Nephron (organoid): ENCODE results near the gene MDM2.
"Not testable (repeated sequence)": the region's sequence is repeated elsewhere in the genome, so short reads cannot be mapped to it uniquely, and the experiment has no call there.

Experiments used
- H3K27ac Mint-ChIP-seq, 3 experiments: 2 replicates each; pipeline ENCODE4 v1.8.0; 2020; ENCODE audit warnings: mixed read lengths in 3 of 3, mild to moderate bottlenecking in 2 of 3, moderate library complexity in 1 of 3
- H3K27me3 Mint-ChIP-seq: 2 replicates; pipeline ENCODE4 v1.8.0; 2021; ENCODE audit warnings: low read depth, mild to moderate bottlenecking, moderate library complexity, mixed read lengths
- H3K36me3 Mint-ChIP-seq: 2 replicates; pipeline ENCODE4 v1.8.0; 2020; ENCODE audit warnings: low read depth, mixed read lengths
- H3K4me1 Mint-ChIP-seq: 2 replicates; pipeline ENCODE4 v1.8.0; 2020; ENCODE audit warnings: mixed read lengths
- H3K4me3 Mint-ChIP-seq, 3 experiments: 2 replicates each; pipeline ENCODE4 v1.8.0; 2020; ENCODE audit warnings: mild to moderate bottlenecking in 3 of 3, mixed read lengths in 3 of 3, moderate library complexity in 2 of 3
- H3K9me3 Mint-ChIP-seq: 2 replicates; pipeline ENCODE4 v1.8.0; 2020; ENCODE audit warnings: mixed read lengths
- CTCF ChIP-seq, 3 experiments: fragments of 200-600 bp; sonication (generic); IDR thresholded peaks; one replicate each; pipeline ENCODE4 v1.5.0; 2021; ENCODE audit warnings: antibody characterized with exemption in 3 of 3; ENCODE audit not compliant: unreplicated experiment in 3 of 3

The MDM2 gene

DNA sequence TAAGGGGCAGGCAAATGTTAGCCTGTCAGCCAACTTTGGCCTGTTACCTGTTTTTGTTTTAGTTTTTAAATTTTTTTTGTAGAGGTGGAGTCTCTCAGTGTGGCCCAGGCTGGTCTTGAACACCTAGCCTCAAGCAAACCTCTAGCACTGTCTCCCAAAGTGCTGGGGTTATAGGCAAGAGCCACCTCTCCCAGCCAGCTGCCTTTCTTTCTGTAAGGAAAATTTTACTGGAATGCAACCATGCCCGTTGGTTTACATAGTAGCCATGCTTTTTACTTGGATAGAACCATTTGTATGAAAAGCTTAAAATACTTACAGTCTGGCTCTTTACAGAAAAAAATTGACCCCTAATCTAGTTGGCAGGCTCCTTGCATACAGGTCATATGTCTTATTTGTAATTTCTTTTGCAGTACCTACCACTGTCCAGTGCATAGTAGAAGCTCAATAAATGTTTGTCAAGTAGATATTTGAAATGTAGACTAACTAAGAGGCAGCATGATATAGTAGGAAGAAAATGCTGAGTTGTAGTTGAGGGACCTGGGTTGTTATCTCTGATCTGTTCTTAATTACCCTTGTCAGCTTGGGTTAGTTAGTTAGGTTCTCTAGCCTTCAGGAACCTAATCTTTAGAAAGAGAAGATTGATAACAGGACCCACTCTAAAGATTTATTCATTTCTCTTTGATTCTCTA lies 4.7 kb downstream of the MDM2 start:
- no peaks in the 10 kb centered on the region for H3K9me3 Mint-ChIP-seq
- H3K36me3 Mint-ChIP-seq, result peaks cover 53% of the 10 kb centered on the region
- no peak overlapping the region for H3K27ac Mint-ChIP-seq
- no peak for TF ChIP-seq CTCF (IDR thresholded peaks at IDR 0.05; ENCODE audit: unreplicated experiment in 3 of 3)
- no peaks in the 10 kb centered on the region for H3K27me3 Mint-ChIP-seq
- H3K4me1 Mint-ChIP-seq, result peaks cover 17% of the 10 kb centered on the region
- peak overlapping the region; percentile 19 to 60 (median 50) for H3K4me3 Mint-ChIP-seq

DNA sequence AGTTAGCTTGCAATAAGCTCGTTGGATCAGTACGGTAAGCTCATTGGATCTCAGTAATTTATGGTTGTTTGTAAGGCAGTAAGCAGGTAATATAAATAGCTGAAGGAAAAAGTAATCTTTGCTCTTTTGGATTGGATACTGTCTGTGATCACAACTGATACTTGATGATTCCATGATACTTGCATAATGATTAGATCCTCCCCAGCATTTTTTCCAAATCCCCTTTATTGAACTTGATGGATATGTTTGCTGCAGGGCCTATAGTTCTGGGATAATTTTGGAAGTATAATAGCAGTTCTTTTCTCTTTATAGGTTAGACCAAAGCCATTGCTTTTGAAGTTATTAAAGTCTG lies 5.2 kb downstream of the MDM2 start:
- TF ChIP-seq CTCF (IDR thresholded peaks at IDR 0.05; ENCODE audit: unreplicated experiment in 3 of 3), result no peak
- Mint-ChIP-seq H3K4me1 (peaks cover 17% of the 10 kb centered on the region), H3K36me3 (peaks cover 53% of the 10 kb centered on the region), H3K4me3 (peak overlapping the region in 2 of 3 experiments; percentile 50 to 60), H3K27me3 (no peaks in the 10 kb centered on the region), H3K9me3 (no peaks in the 10 kb centered on the region), H3K27ac (no peak overlapping the region)

- Mint-ChIP-seq H3K36me3 (peaks cover 56% of the 10 kb centered on the region), H3K4me1 (peaks cover 12% of the 10 kb centered on the region), H3K27me3 (no peaks in the 10 kb centered on the region), H3K4me3 (no peak overlapping the region), H3K9me3 (no peaks in the 10 kb centered on the region), H3K27ac (no peak overlapping the region)
- no peak for TF ChIP-seq CTCF (IDR thresholded peaks at IDR 0.05; ENCODE audit: unreplicated experiment in 3 of 3)
These were observed 6.7 kb downstream of the MDM2 start for GRCh38 chr12:68814490-68815231.

DNA sequence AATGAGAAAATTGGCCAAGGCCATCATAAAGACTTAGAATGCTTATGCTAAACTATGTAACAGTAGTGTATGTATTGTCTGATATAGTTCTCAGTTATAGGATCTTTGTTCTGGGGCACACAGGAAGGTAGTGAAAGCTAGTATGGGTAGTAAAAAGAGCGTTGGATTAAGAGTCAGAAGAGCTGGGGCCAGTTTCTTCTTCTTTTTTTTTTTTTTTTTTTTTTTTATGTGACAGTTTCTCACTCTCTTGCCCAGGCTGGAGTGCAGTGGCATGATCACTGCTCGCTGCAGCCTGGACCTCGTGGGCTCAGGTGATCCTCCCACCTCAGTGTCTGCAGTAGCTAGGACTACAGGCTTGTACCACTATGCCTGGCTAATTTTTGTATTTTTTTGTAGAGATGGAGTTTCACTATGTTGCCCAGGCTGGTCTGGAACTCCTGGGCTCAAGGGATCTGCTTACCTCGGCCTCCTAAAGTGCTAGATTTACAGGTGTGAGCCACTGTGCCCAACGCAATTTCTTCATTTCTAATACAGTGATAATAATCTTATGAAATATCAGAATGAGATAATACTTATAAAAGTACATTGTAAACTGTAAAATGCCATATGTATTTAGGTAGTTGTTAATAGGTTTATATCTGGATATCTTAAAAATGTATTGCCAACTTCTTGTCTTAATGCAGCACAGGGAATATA lies 7.4 kb downstream of the MDM2 start:
- no peak for TF ChIP-seq CTCF (IDR thresholded peaks at IDR 0.05; ENCODE audit: unreplicated experiment in 3 of 3)
- no peak overlapping the region for H3K27ac Mint-ChIP-seq
- H3K4me1 Mint-ChIP-seq, result peaks cover 12% of the 10 kb centered on the region
- no peaks in the 10 kb centered on the region for H3K27me3 Mint-ChIP-seq
- peaks cover 60% of the 10 kb centered on the region for H3K36me3 Mint-ChIP-seq
- no peak overlapping the region for H3K4me3 Mint-ChIP-seq
- H3K9me3 Mint-ChIP-seq, result no peaks in the 10 kb centered on the region

DNA sequence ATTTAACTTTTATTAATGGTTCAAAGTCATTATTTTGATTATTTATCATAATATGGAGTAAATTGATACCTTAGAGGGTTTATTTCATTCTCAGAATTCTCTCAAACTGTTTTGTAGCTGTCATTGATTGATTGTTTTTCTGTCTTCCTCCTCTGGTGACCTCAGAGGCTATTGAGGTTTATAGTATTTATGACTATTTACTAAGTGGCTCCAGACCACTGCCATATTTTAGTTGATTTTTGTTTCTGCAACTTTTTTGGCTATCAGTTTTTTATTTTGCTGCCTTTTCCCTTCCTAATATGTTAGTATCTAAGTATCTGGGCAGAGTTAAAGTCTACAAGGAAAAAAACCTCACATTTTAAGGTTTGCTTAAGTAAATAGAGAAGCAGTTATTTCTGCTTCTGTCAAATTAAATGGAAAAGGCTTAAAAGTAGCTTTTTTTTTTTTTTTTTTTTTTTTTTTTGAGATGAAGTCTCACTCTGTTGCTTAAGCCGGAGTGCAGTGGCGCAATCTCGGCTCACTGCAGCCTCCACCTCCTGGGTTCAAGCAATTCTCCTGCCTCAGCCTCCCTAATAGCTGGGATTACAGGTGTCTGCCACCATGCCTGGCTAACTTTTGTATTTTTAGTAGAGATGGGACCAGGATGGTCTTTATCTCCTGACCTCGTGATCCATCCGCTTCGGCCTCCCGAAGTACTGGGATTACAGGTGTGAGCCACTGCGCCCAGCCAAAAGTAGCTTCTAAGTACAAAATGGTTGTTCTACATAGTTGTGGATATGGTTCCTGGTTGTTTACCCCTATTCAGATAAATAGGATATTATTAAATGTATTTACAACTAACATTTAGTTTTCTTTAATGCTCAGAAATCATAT lies 8.2 kb downstream of the MDM2 start:
- Mint-ChIP-seq H3K4me3 (no peak overlapping the region), H3K36me3 (peaks cover 62% of the 10 kb centered on the region), H3K27me3 (no peaks in the 10 kb centered on the region), H3K27ac (no peak overlapping the region), H3K9me3 (no peaks in the 10 kb centered on the region), H3K4me1 (peaks cover 9% of the 10 kb centered on the region)
- no peak for TF ChIP-seq CTCF (IDR thresholded peaks at IDR 0.05; ENCODE audit: unreplicated experiment in 3 of 3)

DNA sequence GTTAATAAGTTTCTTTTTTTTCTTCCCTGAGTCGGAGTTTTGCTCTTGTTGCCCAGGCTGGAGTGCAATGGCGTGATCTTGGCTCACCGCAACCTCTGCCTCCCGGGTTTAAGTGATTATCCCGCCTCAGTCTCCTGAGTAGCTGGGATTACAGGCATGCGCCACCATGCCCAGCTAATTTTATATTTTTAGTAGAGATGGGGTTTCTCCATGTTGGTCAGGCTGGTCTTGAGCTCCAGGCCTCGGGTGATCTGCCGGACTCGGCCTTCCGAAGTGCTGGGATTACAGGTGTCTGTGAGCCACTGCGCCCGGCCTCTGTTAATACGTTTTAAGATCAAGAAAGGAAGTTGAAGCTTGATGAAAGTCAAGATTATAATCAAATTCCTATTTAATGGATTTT lies 11.5 kb downstream of the MDM2 start:
- H3K4me1 Mint-ChIP-seq, H3K4me3 Mint-ChIP-seq, H3K27me3 Mint-ChIP-seq, H3K27ac Mint-ChIP-seq, H3K9me3 Mint-ChIP-seq: not testable (repeated sequence)
- H3K36me3 Mint-ChIP-seq, result peaks cover 67% of the 10 kb centered on the region
